Erythroblast (primary cell): ENCODE measurements around the gene ARGLU1.

Experiments used
- GATA1 ChIP-seq: IDR thresholded peaks from 2 replicates; pipeline ENCODE4 v1.6.1; 2011; ENCODE audit warnings: low read depth, mild to moderate bottlenecking, control low read depth, low read length, moderate library complexity
- POLR2A ChIP-seq: IDR thresholded peaks from 2 replicates; pipeline ENCODE4 v1.6.1; 2011; ENCODE audit warnings: mild to moderate bottlenecking, low read length

- TF ChIP-seq GATA1, result no peak
- TF ChIP-seq POLR2A, result no peak
These were observed 34.2 kb upstream of the ARGLU1 start for GRCh38 chr13:106602178-106602577.
